ENCODE measurements around the gene LZIC.

GRCh38 chr1:9881838-9882249, 61.3 kb downstream of the LZIC start:
- TF ChIP-seq POLR2A (IDR thresholded peaks at IDR 0.05) (no peak), CTCF (IDR thresholded peaks at IDR 0.05 in 4 of 5, conservative IDR thresholded peaks at IDR 0.05 in 1 of 5) (no peak)
